NCI-H748 treated with DMSO at 0.1 percent for 48 hours (cell line): ENCODE measurements around the gene MBTPS2.

Experiments
- DNase-seq: peaks from one replicate; lab custom pipeline; 2025; lab: John Stamatoyannopoulos, UW

MBTPS2 gene

GRCh38 chrX:21934414-21934813, 95.0 kb downstream of the MBTPS2 start:
- no peak for DNase-seq
